ENCODE data around the gene IGLL5.

IGLL5 gene

GRCh38 chr22:22887621-22888503 lies at the start of gene IGLL5:
TSS of gene IGLL5 (plus strand) at chr22:22887816. CDS start at chr22:22888054, 238 bp downstream.
- no peaks in the 10 kb centered on the region for H3K4me1 ChIP-seq (ENCODE audit: insufficient read depth, poor library complexity, severe bottlenecking)

GRCh38 chr22:22838148-22838786 lies 49.3 kb upstream of the IGLL5 start:
- H3K27me3 ChIP-seq (ENCODE audit: insufficient read depth, poor library complexity, severe bottlenecking) = peaks cover 6% of the 10 kb centered on the region
- no peaks in the 10 kb centered on the region for H3K4me1 ChIP-seq (ENCODE audit: insufficient read depth, poor library complexity, severe bottlenecking)
- H3K36me3 ChIP-seq (ENCODE audit: low read depth) = no peaks in the 10 kb centered on the region
- no peak for TF ChIP-seq CTCF (IDR thresholded peaks at IDR 0.05; ENCODE audit: poor library complexity, severe bottlenecking)
- DNase-seq (ENCODE audit: low spot score) (no peak), ATAC-seq (ENCODE audit: low read depth) (no peak)
- H3K4me3 ChIP-seq (ENCODE audit: severe bottlenecking) = no peak overlapping the region
- no peak overlapping the region for H3K27ac ChIP-seq (ENCODE audit: poor library complexity, severe bottlenecking)
- peaks cover 7% of the 10 kb centered on the region for H3K9me3 ChIP-seq (ENCODE audit: severe bottlenecking)

More at GRCh38 chr22:22887621-22888503, at the start of gene IGLL5:
- Histone ChIP-seq H3K9me3 (ENCODE audit: severe bottlenecking) (peaks cover 15% of the 10 kb centered on the region), H3K36me3 (ENCODE audit: low read depth) (no peaks in the 10 kb centered on the region), H3K4me3 (ENCODE audit: severe bottlenecking) (no peak within 1 kb of the TSS), H3K27me3 (ENCODE audit: insufficient read depth, poor library complexity, severe bottlenecking) (no peaks in the 10 kb centered on the region), H3K27ac (ENCODE audit: poor library complexity, severe bottlenecking) (no peak within 1 kb of the TSS)
- ATAC-seq (ENCODE audit: low read depth) (no peak), DNase-seq (ENCODE audit: low spot score) (no peak)
- no peak for TF ChIP-seq CTCF (IDR thresholded peaks at IDR 0.05; ENCODE audit: poor library complexity, severe bottlenecking)

DNA sequence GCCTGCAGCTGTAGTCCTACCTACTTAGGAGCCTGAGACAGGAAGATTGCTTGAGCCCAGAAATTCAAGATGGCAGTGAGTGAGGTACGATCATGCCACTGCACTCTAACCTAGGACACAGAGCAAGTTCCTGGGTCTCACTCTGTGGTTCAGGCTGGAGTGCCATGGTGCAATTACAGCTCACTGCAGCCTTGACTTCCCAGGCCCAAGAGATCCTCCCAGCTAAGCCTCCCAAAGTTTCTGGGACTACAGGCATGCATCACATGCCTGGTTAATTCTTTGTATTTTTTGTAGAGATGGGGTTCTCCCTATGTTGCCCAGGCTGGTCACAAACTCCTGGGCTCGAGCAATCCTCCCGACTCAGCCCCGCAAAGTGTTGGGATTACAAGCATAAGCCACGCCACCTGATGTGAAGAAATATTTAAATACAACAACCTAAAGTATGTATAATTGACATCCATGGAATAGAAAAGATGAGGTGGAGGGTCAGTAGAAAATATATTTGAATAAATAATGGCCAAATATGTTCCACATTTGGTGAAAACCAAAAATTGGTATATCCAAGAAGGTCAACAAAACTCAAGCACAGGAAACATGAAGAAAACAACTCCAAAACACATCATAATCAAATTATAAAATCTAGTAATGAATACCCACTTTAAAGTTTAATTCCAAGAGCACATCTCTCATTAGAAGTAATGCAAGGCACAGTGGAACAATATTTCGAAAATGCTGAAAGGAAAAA lies 47.9 kb upstream of the IGLL5 start:
- ATAC-seq (ENCODE audit: low read depth) (no peak), DNase-seq (ENCODE audit: low spot score) (no peak)
- TF ChIP-seq CTCF (IDR thresholded peaks at IDR 0.05; ENCODE audit: poor library complexity, severe bottlenecking) = no peak
- Histone ChIP-seq H3K27ac (ENCODE audit: poor library complexity, severe bottlenecking) (no peak overlapping the region), H3K27me3 (ENCODE audit: insufficient read depth, poor library complexity, severe bottlenecking) (peaks cover 14% of the 10 kb centered on the region), H3K4me3 (ENCODE audit: severe bottlenecking) (no peak overlapping the region), H3K36me3 (ENCODE audit: low read depth) (no peaks in the 10 kb centered on the region), H3K9me3 (ENCODE audit: severe bottlenecking) (peaks cover 7% of the 10 kb centered on the region), H3K4me1 (ENCODE audit: insufficient read depth, poor library complexity, severe bottlenecking) (no peaks in the 10 kb centered on the region)

DNA sequence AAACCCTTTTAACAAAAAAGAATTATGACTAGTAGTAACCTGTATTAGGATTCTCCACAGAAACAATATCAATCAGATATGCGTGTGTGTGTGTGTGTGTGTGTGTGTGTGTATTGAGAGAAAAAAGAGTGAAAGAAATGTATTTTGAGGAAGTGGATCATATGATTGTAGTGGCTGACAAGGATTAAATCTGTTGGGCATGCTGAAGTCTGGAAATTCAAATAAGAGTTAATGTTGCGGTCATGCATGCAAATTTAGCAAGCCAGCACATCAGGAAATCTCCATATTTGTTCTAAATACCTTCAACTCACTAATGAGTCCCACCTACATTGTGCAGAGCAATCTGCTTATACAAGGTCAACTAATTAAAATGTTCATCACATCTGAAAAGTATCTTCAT lies 46.8 kb upstream of the IGLL5 start:
- ATAC-seq (ENCODE audit: low read depth) (no peak), DNase-seq (ENCODE audit: low spot score) (no peak)
- H3K4me3 ChIP-seq (ENCODE audit: severe bottlenecking) = no peak overlapping the region
- H3K36me3 ChIP-seq (ENCODE audit: low read depth) = no peaks in the 10 kb centered on the region
- H3K9me3 ChIP-seq (ENCODE audit: severe bottlenecking) = peaks cover 11% of the 10 kb centered on the region
- TF ChIP-seq CTCF (IDR thresholded peaks at IDR 0.05; ENCODE audit: poor library complexity, severe bottlenecking) = no peak
- H3K27me3 ChIP-seq (ENCODE audit: insufficient read depth, poor library complexity, severe bottlenecking) = peaks cover 17% of the 10 kb centered on the region
- no peak overlapping the region for H3K27ac ChIP-seq (ENCODE audit: poor library complexity, severe bottlenecking)
- no peaks in the 10 kb centered on the region for H3K4me1 ChIP-seq (ENCODE audit: insufficient read depth, poor library complexity, severe bottlenecking)

Measured in RWPE2 (cell line).